ENCODE results near the gene BHLHE23.
"Not testable (repeated sequence)": the region's sequence is repeated elsewhere in the genome, so short reads cannot be mapped to it uniquely, and the experiment has no call there.

The BHLHE23 gene

GRCh38 chr20:63042448-63043071 is 35.8 kb upstream of the BHLHE23 start:
- DNase-seq = no peak

DNA sequence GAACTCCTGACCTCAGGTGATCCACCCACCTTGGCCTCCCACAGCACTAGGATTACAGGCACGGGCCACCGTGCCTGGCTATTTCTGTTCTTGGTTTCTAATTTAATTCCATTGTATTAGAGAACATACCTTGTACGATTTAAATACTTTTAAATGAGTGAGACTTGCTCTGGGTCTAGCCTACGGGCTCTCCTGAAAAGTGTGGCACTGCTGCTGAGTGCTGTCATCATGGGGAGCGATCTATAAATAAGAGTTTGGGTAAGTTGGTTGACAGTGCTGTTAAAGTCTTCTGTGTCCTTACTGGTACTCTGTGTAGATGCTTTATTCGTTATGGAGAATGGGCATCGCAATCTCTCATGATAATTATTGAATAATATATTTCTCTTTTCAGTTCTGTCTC is 35.0 kb upstream of the BHLHE23 start:
- no peak for DNase-seq

- no peak for DNase-seq
Measured at GRCh38 chr20:63037669-63038268, 31.0 kb upstream of the BHLHE23 start.

- no peak for DNase-seq
Measured at GRCh38 chr20:63036291-63036690, 29.5 kb upstream of the BHLHE23 start.

GRCh38 chr20:63035603-63036185 is 28.9 kb upstream of the BHLHE23 start:
- DNase-seq = no peak

GRCh38 chr20:63034710-63035602 is 28.2 kb upstream of the BHLHE23 start:
- not testable (repeated sequence) for DNase-seq

- no peak for DNase-seq
Measured at GRCh38 chr20:63033794-63034709, 27.3 kb upstream of the BHLHE23 start.

DNA sequence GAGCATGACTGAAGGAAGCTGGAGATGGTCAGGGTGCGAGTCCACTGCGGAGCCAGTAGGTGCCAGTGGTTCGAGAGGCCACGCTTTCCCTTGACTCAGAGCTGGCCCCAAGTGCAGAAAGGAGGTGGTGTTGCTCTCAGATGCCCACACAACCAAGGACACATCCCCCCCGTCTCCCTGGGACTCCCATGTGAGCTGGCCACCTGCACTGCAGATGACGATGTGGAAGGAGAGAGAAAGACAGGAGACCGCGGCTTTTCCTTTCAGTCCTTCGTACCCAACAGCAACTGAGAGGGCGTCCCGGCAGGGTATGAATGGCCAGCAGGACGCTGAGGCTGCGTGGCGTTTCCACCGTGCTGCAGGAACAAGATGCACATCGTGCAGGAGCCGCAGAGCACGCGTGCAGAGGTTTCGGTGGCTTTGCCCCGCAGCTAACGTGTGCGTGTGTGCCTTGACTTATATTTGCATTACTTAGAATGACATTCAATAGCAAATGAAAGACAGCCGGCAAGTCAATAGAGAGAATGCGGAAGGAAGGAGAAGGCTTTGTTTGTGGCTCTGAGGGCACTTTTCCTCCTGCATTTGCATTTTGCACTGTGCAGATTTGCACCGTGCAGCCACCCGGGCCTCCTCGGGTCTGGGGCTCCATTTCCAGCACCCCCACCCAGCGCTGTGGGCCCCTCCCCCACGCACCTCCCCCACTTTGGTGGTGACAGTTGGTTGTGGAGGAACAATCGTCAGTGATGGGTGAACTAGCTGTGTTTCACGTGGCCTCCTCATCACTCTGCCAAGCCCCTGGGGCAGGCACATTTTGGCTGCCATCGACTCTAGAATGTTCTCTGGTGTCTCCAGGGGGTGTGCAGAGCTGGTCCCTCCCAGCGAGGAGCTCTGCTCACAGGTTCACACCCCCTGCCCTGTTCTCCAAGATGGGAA is 26.4 kb upstream of the BHLHE23 start:
- DNase-seq = no peak

DNA sequence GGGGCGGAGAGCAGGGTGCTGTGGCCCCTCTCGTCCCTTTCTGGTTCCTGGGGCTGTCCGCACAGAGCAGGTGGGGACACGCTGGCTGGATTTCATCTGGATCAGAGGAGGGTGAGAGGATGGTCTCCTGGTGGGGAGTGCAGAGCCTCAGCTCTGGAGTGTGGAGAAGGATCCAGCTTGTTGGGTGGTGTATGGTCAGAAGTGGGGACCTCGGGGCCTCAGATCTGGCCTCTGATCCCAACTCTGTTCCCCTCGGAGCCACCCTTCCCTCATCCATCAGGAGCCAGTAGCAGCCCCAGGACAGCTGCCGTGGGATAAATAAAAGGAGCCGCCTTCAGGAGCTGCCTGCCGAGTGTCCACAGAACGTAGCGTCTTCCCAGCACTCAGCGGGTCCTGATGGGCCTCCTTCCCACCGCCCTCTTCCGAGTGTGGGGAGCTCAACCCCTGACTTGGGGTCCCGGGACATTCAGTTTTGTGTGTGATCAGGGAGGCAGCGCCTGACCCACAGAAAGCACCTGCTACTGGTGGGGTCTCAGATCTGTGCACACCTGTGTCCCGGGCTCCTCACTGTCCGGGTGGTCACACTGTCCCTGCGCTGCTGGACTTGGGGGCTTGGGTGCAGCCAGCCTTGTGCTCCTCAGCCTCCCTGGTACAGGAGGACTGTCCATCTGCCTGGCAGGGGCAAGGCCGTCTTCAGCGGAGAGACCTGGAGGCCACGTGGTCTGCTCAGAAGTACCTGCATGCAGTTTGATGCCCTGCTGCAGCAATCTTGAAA is 25.4 kb upstream of the BHLHE23 start:
- no peak for DNase-seq

DNA sequence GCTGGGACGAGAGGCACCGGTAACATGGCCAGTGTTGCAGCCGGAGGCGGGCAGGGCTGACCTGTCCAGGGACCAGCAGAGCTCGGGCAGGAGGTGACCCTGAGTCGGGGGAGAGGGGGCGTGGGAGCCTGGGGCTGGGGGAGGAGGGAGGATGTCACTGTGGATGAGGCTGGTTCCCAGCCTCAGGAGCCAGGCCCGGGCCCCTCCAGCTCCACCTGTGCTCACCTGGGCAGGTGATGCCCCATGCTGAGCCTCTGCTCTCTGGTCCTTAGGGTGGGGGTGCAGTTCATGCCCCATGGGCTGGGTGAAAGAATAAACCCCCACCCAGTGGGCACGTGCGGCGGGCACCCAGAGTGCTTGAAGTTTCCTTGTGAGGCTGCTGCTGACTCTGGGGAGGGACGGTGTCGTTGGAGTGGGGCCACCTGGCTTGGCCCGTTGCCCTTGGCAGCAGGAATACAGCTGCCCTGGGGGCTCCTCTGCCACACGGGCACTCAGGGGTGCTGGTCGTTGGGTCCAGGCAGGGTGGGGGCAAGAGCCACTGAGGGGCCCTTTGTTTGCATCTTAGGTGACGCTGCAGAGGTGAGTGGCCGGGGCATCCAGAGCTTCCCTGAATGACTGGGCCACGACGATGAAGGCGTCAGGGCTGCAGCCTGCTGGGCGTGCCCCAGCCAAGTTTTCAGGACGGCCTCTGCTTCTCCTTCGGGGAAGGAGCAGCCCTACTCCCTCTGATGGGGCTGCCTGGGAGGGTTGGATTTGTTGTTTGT is 24.7 kb upstream of the BHLHE23 start:
- DNase-seq = no peak

- peak; percentile 18 for DNase-seq
Measured at GRCh38 chr20:63029358-63030121, 22.8 kb upstream of the BHLHE23 start.

- DNase-seq = peak; percentile 38
Measured at GRCh38 chr20:63028461-63028921, 21.7 kb upstream of the BHLHE23 start.

DNA sequence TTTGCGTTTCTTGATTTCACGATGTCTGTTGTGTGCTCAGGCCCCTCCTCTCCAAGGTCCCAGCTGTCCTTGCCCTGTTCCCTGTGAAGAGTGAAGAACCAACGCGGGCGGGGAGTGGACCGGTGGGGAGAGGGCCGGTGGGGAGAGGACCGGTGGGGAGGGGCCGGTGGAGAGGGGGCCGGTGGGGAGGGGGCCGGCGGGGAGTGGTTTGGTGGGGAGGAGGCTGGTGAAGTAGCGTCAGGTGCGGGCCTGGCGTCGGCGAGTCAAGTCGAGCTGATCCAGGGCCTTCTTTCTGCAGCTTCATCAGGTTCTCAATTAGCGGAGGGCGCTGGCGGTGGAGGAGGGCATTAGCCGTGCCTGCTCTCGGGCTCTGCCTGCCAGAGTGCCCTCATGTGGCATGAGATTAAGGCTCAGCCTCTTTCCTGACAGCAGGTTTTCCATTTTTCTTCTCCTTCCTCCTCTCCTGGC is 21.2 kb upstream of the BHLHE23 start:
- peak; percentile 75 for DNase-seq

DNA sequence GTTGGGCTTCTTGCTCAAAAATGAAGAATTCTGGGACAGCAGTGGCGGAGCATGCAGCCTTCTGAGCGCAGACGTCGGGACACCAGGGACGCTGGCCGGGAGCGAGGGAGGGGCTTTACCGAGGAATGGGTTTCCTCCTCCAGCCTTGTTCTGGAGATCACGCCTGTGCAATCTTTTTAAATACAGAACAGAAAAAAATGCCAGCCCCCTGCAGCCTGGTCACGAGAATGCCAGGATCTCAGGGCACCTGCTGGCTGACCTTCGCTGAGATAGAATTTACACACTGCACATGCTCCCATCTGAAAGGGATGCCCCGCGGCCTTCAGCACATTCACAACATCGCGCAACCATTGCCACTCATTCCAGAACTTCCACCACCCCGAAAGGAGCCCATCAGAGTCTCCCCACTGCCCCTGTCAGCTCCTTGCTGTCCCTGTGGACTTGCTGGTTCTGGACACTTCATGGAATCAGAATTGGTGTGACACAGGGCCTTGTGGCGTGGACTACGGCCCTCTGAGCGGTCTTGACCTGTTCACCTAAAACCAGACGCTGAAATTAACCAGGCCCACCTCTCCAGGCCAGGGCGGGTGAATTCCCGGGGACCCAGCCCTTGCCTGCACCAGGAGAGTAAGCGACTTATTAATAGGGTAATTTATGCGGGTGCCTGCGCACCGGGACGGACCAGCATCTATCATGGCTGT is 20.6 kb upstream of the BHLHE23 start:
- DNase-seq = no peak

DNA sequence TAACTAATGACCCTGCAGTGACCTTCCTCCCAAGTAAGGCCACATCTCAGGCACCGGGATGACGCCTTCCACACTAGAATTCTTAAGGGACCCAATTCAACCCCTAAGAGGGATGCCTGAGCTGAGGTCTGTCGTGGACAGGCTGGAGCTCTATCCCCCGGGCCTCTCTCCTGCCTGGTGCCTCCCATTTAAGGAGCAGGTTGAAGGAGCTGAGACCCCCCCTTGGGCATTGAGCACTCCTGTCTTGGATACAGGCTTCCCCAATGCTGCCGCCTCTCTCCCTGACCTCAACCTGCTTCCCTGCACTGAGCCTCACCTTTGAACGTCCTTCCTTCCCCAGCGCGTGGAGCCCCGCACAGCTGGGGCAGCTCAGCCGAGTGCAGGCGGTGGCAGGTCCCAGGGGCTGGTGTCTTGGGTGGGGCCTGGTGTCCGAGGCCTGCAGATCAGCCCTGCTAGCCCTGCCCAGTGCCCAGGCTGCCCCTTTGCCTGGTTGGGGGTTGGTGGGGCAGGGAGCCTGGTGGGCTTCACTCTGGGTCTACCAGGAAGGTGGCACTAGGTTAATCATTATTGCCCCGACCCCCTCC is 19.9 kb upstream of the BHLHE23 start:
- DNase-seq = no peak

DNA sequence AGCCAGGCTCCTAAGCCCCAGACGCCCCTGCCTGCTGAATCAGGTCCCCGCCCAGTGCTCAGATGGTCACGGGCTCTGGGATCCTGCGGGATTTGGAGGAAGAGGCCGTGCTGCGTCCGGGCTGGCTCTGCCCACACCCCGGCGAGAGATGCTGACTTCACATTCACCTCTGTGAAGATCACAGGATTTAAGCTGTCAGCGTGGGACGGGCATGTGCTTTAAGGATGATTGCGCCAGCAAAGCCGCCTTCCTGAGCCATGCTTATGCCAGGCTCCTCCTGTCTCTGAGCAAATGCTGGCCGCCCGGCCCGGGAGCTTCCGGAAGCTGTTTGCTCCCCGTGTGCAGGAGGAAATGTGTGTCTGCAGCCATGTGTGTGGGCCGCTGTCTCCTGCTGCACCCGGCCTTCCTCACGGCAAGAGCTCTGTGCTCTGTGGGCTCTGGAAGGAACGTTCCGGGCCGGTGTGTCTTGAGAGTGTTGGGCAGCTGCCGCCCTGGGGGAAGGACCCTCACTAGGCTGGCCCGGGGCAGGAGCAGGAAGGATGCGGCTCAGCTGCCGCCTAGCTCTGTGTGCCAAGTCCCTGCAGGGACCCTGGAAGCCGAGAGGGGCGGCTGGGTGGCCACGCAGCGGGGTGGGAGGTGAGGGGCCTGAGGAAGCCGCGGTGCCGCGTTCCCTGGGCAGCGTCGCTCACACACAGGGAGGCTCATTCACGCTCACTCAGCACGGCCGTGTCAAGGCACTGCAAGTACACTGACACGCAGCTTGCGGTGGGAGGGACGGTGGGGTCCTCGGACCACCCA is 19.0 kb upstream of the BHLHE23 start:
- peak; percentile 64 for DNase-seq

Data from DMS79 treated with DMSO at 0.1 percent for 48 hours (cell line).